Suprapubic skin (tissue), 4 donors: ENCODE data around the gene FBLIM1.

ENCODE experiments used
- POLR2A ChIP-seq, 2 donors: fragments of 450-650 bp; IDR thresholded peaks; one replicate each; pipeline ENCODE4 v1.6.1; 2017; ENCODE audit warnings: antibody characterized with exemption in 2 of 2, mild to moderate bottlenecking in 2 of 2, moderate library complexity in 2 of 2
- POLR2AphosphoS5 ChIP-seq, 3 donors: sonication (generic); formaldehyde crosslinking; IDR thresholded peaks; one replicate each; pipeline ENCODE4 v1.6.1; 2017; ENCODE audit warnings: antibody characterized with exemption in 3 of 3
- TF ChIP-seq, protein P1 (sequence below), 2 donors: fragments of 200-600 bp in 1 of 2; fragments of 450-650 bp in 1 of 2; sonication (generic) in 1 of 2; IDR thresholded peaks; one replicate each; pipeline ENCODE4 v1.5.1; 2016 to 2019; ENCODE audit warnings: antibody characterized with exemption in 2 of 2, mild to moderate bottlenecking in 1 of 2, moderate library complexity in 1 of 2

DNA sequence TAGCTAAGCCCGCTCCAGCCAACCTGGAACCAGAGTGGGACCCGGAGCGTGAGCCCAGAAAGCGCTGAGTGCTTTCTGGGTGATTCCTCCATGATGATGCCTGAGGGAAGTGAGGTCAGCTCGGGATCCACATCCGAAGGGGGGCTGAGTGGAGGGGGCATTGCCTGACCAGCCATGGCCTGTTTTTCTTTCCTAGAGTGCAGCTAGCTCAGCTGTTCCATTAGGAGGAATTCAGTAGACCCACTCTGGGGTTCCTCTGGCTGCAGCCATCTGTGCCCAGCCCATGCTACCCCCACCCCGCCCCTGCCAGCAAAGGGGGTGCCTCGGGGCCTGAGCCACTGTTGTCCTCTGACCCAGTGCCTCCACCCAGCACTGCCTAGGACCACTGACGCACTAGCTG, 32.1 kb upstream of the FBLIM1 start:
- TF ChIP-seq, protein P1, sequence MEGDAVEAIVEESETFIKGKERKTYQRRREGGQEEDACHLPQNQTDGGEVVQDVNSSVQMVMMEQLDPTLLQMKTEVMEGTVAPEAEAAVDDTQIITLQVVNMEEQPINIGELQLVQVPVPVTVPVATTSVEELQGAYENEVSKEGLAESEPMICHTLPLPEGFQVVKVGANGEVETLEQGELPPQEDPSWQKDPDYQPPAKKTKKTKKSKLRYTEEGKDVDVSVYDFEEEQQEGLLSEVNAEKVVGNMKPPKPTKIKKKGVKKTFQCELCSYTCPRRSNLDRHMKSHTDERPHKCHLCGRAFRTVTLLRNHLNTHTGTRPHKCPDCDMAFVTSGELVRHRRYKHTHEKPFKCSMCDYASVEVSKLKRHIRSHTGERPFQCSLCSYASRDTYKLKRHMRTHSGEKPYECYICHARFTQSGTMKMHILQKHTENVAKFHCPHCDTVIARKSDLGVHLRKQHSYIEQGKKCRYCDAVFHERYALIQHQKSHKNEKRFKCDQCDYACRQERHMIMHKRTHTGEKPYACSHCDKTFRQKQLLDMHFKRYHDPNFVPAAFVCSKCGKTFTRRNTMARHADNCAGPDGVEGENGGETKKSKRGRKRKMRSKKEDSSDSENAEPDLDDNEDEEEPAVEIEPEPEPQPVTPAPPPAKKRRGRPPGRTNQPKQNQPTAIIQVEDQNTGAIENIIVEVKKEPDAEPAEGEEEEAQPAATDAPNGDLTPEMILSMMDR (IDR thresholded peaks at IDR 0.05): no peak
- no peak for TF ChIP-seq POLR2AphosphoS5 (IDR thresholded peaks at IDR 0.05)
- TF ChIP-seq POLR2A (IDR thresholded peaks at IDR 0.05): no peak
